ENCODE results near the gene OAF.
"Not testable (repeated sequence)": the region's sequence is repeated elsewhere in the genome, so short reads cannot be mapped to it uniquely, and the experiment has no call there.

Gene OAF

GRCh38 chr11:120245434-120245833, 34.6 kb downstream of the OAF start:
- no peak for DNase-seq

- DNase-seq: no peak
Measured at GRCh38 chr11:120248551-120249278, 37.9 kb downstream of the OAF start.

GRCh38 chr11:120249279-120250262, 38.7 kb downstream of the OAF start:
- DNase-seq: no peak

- not testable (repeated sequence) for DNase-seq
Measured at GRCh38 chr11:120253377-120253776, 42.5 kb downstream of the OAF start.

- DNase-seq: no peak
Measured at GRCh38 chr11:120254788-120255518, 44.1 kb downstream of the OAF start.

- no peak for DNase-seq
Measured at GRCh38 chr11:120255519-120255866, 44.7 kb downstream of the OAF start.

- no peak for DNase-seq
Measured at GRCh38 chr11:120256178-120256577, 45.3 kb downstream of the OAF start.

GRCh38 chr11:120256779-120257178, 45.9 kb downstream of the OAF start:
- no peak for DNase-seq

- no peak for DNase-seq
Measured at GRCh38 chr11:120257346-120257745, 46.5 kb downstream of the OAF start.

GRCh38 chr11:120258661-120259060, 47.8 kb downstream of the OAF start:
- DNase-seq: no peak

GRCh38 chr11:120259241-120259640, 48.4 kb downstream of the OAF start:
- DNase-seq: no peak

GRCh38 chr11:120259988-120260565, 49.2 kb downstream of the OAF start:
- DNase-seq: no peak

- no peak for DNase-seq
Measured at GRCh38 chr11:120260616-120261015, 49.8 kb downstream of the OAF start.

- no peak for DNase-seq
Measured at GRCh38 chr11:120261321-120261720, 50.5 kb downstream of the OAF start.

GRCh38 chr11:120261931-120262330, 51.1 kb downstream of the OAF start:
- DNase-seq: no peak

GRCh38 chr11:120267319-120267718, 56.5 kb downstream of the OAF start:
- DNase-seq: no peak

GRCh38 chr11:120268686-120269085, 57.9 kb downstream of the OAF start:
- DNase-seq: no peak

- DNase-seq: no peak
Measured at GRCh38 chr11:120270386-120270785, 59.6 kb downstream of the OAF start.

- DNase-seq: no peak
Measured at GRCh38 chr11:120271672-120272071, 60.8 kb downstream of the OAF start.

- no peak for DNase-seq
Measured at GRCh38 chr11:120272303-120272702, 61.5 kb downstream of the OAF start.

GRCh38 chr11:120273432-120273831, 62.6 kb downstream of the OAF start:
- no peak for DNase-seq

- DNase-seq: not testable (repeated sequence)
Measured at GRCh38 chr11:120273956-120274355, 63.1 kb downstream of the OAF start.

- no peak for DNase-seq
Measured at GRCh38 chr11:120279502-120279901, 68.7 kb downstream of the OAF start.

Measured in activated gamma-delta T cell (primary cell).